ENCODE results near the gene TP53I11.

GRCh38 chr11:44934110-44934509, 16.6 kb downstream of the TP53I11 start:
- TF ChIP-seq, protein P1, sequence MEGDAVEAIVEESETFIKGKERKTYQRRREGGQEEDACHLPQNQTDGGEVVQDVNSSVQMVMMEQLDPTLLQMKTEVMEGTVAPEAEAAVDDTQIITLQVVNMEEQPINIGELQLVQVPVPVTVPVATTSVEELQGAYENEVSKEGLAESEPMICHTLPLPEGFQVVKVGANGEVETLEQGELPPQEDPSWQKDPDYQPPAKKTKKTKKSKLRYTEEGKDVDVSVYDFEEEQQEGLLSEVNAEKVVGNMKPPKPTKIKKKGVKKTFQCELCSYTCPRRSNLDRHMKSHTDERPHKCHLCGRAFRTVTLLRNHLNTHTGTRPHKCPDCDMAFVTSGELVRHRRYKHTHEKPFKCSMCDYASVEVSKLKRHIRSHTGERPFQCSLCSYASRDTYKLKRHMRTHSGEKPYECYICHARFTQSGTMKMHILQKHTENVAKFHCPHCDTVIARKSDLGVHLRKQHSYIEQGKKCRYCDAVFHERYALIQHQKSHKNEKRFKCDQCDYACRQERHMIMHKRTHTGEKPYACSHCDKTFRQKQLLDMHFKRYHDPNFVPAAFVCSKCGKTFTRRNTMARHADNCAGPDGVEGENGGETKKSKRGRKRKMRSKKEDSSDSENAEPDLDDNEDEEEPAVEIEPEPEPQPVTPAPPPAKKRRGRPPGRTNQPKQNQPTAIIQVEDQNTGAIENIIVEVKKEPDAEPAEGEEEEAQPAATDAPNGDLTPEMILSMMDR (IDR thresholded peaks at IDR 0.05; ENCODE audit: low read depth, low read length), result no peak
- no peak for TF ChIP-seq POLR2A (IDR thresholded peaks at IDR 0.05; ENCODE audit: extremely low read depth, insufficient read length)
- no peak for TF ChIP-seq MAX (IDR thresholded peaks at IDR 0.05; ENCODE audit: low read depth, low read length)
- TF ChIP-seq MYC (IDR thresholded peaks at IDR 0.05; ENCODE audit: low read depth, low read length), result no peak

Data from NB4 (cell line).